22Rv1 (cell line): Measurements from ENCODE around the gene VPS8.

Source experiments
- ZFX ChIP-seq: fragments of 450-650 bp; IDR thresholded peaks from 2 replicates; pipeline ENCODE4 v1.6.1; 2017; ENCODE audit warnings: antibody characterized with exemption, borderline replicate concordance
- TF ChIP-seq, protein P1 (sequence below): fragments of 450-650 bp; IDR thresholded peaks from 2 replicates; pipeline ENCODE4 v1.5.1; 2017; ENCODE audit warnings: mild to moderate bottlenecking

DNA sequence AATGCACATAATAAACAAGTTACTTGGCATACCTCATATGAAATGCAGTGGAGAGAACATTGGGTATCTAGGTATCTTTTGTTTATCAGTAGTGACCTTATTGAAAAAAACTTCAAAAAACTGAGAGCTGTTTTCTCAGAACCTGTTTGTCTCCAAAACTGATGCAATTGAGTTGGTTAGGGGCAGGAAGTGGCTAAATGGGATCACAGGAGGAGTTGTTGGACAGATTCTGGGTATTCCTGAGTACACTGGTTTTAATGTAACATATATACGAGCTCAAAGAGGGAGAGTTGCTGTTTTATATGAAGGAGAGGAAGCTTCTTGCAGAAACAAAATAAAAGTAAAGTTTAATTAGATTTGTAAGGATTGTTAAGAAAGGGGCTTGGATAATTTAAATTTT is 181.4 kb downstream of the VPS8 start:
- TF ChIP-seq, protein P1, sequence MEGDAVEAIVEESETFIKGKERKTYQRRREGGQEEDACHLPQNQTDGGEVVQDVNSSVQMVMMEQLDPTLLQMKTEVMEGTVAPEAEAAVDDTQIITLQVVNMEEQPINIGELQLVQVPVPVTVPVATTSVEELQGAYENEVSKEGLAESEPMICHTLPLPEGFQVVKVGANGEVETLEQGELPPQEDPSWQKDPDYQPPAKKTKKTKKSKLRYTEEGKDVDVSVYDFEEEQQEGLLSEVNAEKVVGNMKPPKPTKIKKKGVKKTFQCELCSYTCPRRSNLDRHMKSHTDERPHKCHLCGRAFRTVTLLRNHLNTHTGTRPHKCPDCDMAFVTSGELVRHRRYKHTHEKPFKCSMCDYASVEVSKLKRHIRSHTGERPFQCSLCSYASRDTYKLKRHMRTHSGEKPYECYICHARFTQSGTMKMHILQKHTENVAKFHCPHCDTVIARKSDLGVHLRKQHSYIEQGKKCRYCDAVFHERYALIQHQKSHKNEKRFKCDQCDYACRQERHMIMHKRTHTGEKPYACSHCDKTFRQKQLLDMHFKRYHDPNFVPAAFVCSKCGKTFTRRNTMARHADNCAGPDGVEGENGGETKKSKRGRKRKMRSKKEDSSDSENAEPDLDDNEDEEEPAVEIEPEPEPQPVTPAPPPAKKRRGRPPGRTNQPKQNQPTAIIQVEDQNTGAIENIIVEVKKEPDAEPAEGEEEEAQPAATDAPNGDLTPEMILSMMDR: no peak
- TF ChIP-seq ZFX: no peak
